ENCODE measurements around the gene TSPAN31. TPM values are rescaled to one million over a fixed set of nuclear protein-coding genes. Genes with fewer than 3 reads are reported as not detected.

The TSPAN31 gene
- total and polyA plus RNA-seq, 2 of the 8 experiments (the other 6 are each of a cell fraction or from before 2014, with no cell fraction given): 15.8 to 31.4 TPM

DNA sequence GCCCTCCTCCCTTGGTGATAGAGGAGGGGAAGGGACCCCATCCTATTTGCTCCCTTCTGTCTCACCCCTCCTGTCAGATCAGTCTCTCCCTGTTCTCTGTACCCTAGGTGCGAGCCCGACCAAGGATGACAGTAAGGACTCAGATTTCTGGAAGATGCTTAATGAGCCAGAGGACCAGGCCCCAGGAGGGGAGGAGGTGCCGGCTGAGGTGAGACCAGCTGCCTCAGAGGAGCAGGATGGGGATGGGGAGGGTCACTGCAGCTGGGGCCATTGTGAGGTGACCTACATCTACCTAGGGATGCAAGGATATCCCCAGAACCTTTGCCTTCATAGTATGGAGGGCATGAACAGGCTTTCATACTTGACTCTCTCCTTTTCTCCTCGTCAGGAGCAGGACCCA is 28.5 kb upstream of the TSPAN31 start:
- Histone ChIP-seq H3K27ac (ENCODE audit: low read depth, low read length) (no peak overlapping the region), H3K27me3 (replicated peaks in 1 of 4; ENCODE audit: control insufficient read depth in 3 of 4, extremely low read depth in 1 of 4, insufficient read depth in 3 of 4, low read length in 3 of 4) (no peaks in the 10 kb centered on the region), H3K79me2 (ENCODE audit: control insufficient read depth in 1 of 2, insufficient read depth in 2 of 2, low read length in 2 of 2) (no peaks in the 10 kb centered on the region), H3K79me1 (ENCODE audit: low read depth, low read length) (no peaks in the 10 kb centered on the region), H2AFZ (ENCODE audit: low read length) (no peak overlapping the region), H3K9ac (replicated peaks in 1 of 4; ENCODE audit: extremely low read depth in 1 of 4, low read depth in 3 of 4, low read length in 3 of 4) (no peak overlapping the region), H3K36me3 (ENCODE audit: control insufficient read depth in 2 of 4, insufficient read depth in 4 of 4, low read length in 3 of 4) (peaks cover 0 to 22% (median 5%) of the 10 kb centered on the region in 4 experiments; a peak in 4 of 8 replicates), H3K4me3 (ENCODE audit: extremely low read depth in 1 of 4, insufficient read depth in 2 of 4, low read depth in 3 of 4, low read length in 4 of 4) (no peak overlapping the region), H2BK12ac (ENCODE audit: low read depth, low read length) (no peak overlapping the region), H2BK15ac (ENCODE audit: low read length) (no peak overlapping the region), H2BK5ac (ENCODE audit: low read depth, low read length) (no peak overlapping the region), H2AK5ac (ENCODE audit: low read depth, low read length) (no peak overlapping the region), H3K23me2 (ENCODE audit: low read depth, low read length) (no peaks in the 10 kb centered on the region), H4K20me1 (replicated peaks in 1 of 2; ENCODE audit: control insufficient read depth in 1 of 2, insufficient read depth in 2 of 2, low read length in 2 of 2) (peaks cover 0 to 3% of the 10 kb centered on the region in 2 experiments), H2BK20ac (ENCODE audit: low read length) (no peak overlapping the region), H3K4me1 (replicated peaks in 1 of 4; ENCODE audit: control insufficient read depth in 3 of 4, insufficient read depth in 4 of 4, low read length in 3 of 4) (no peaks in the 10 kb centered on the region), H3K23ac (ENCODE audit: insufficient read length) (no peak overlapping the region), H4K5ac (ENCODE audit: insufficient read length, low read depth, low read length) (no peak overlapping the region), H3K4ac (replicated peaks; ENCODE audit: insufficient read length, low read depth, low read length) (no peak overlapping the region), H4K91ac (replicated peaks; ENCODE audit: insufficient read length, low read length) (no peak overlapping the region), H4K8ac (ENCODE audit: extremely low read depth, insufficient read depth, low read length) (no peak overlapping the region), H3K14ac (ENCODE audit: insufficient read length) (no peak overlapping the region), H3K56ac (replicated peaks; ENCODE audit: insufficient read length, low read depth, low read length) (no peak overlapping the region), H3K4me2 (ENCODE audit: insufficient read depth in 1 of 2, low read depth in 2 of 2, low read length in 2 of 2) (no peak overlapping the region), H3K18ac (ENCODE audit: extremely low read depth, low read length) (no peak overlapping the region), H2BK120ac (replicated peaks; ENCODE audit: low read depth, low read length) (no peak overlapping the region), H3K9me3 (ENCODE audit: insufficient read depth in 2 of 2, low read depth in 1 of 2, low read length in 1 of 2) (no peaks in the 10 kb centered on the region)
- WGBS, 2 experiments (ENCODE audit: extremely low coverage in 1 of 2, insufficient coverage in 1 of 2, insufficient read length in 1 of 2, insufficient replicate concordance in 2 of 2, low coverage in 1 of 2, low lambda C conversion rate in 2 of 2, missing lambda C conversion rate in 1 of 2): 90% methylated on average over 4 of the region's 4 CpGs; no CpG with 5 or more reads in 1 of the 2 experiments
- no peak for FAIRE-seq
- CTCF ChIA-PET (ENCODE audit: partially characterized antibody): interaction anchor here (0.6 to 1.3 kb wide), 2 partner anchors 10 to 16 kb away, joined by 3 to 5 read pairs; no protein-coding TSS in a partner anchor
- DNase-seq (ENCODE audit: low read depth in 1 of 2, low spot score in 2 of 2): peak in 1 of 2 experiments; percentile 19
- POLR2A ChIA-PET (ENCODE audit: partially characterized antibody): interaction anchor here (1.1 kb wide), 1 partner anchor 8 kb away, joined by 4 read pairs; no protein-coding TSS in a partner anchor
- TF ChIP-seq TEAD4 (IDR thresholded peaks at IDR 0.05; ENCODE audit: low read depth, low read length) (no peak), CEBPB (IDR thresholded peaks at IDR 0.05; ENCODE audit: low read depth, low read length) (no peak), JUN (IDR thresholded peaks at IDR 0.05; ENCODE audit: low read depth, low read length) (no peak), KDM5A (IDR thresholded peaks at IDR 0.05; ENCODE audit: low read length) (no peak), SP4 (IDR thresholded peaks at IDR 0.05; ENCODE audit: low read length) (no peak), JUND (IDR thresholded peaks at IDR 0.05; ENCODE audit: low read length) (no peak), FOSL1 (IDR thresholded peaks at IDR 0.05; ENCODE audit: insufficient read depth, low read depth, low read length) (no peak), MAX (IDR thresholded peaks at IDR 0.05) (no peak), HDAC6 (IDR thresholded peaks at IDR 0.05; ENCODE audit: low read depth, low read length) (no peak), TBP (IDR thresholded peaks at IDR 0.05; ENCODE audit: low read depth, low read length) (no peak), MAFK (IDR thresholded peaks at IDR 0.05; ENCODE audit: low read depth, low read length) (no peak), EZH2 (IDR thresholded peaks at IDR 0.05; ENCODE audit: low read depth, low read length, severe bottlenecking) (no peak)
- TF ChIP-seq, protein P1, sequence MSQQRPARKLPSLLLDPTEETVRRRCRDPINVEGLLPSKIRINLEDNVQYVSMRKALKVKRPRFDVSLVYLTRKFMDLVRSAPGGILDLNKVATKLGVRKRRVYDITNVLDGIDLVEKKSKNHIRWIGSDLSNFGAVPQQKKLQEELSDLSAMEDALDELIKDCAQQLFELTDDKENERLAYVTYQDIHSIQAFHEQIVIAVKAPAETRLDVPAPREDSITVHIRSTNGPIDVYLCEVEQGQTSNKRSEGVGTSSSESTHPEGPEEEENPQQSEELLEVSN (IDR thresholded peaks at IDR 0.05): no peak
- TF ChIP-seq, protein P2, sequence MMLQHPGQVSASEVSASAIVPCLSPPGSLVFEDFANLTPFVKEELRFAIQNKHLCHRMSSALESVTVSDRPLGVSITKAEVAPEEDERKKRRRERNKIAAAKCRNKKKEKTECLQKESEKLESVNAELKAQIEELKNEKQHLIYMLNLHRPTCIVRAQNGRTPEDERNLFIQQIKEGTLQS (IDR thresholded peaks at IDR 0.05; ENCODE audit: insufficient read depth, low read depth, low read length): no peak

Data from H1 (cell line).